Measurements from ENCODE around the gene PPM1F.

PPM1F gene

DNA sequence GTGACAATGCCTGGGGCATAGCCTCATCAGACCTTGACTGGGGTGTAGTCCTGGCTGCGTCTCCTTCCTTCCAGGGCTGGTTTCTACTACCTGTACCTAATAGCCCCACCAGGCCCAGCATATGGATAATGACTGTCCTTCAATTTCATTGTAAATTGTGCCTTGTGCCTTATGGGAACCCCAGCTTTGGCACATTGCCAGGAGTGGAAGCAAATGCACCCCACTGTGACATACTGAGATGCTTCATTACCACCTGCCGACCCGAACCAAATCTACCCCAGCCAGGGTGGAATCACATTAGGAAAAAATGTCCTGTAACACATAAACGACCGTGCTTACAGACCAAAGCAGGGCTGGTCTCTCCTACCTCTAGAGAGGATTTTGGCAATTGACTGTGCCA lies 22.6 kb upstream of the PPM1F start:
- no peak for DNase-seq

DNA sequence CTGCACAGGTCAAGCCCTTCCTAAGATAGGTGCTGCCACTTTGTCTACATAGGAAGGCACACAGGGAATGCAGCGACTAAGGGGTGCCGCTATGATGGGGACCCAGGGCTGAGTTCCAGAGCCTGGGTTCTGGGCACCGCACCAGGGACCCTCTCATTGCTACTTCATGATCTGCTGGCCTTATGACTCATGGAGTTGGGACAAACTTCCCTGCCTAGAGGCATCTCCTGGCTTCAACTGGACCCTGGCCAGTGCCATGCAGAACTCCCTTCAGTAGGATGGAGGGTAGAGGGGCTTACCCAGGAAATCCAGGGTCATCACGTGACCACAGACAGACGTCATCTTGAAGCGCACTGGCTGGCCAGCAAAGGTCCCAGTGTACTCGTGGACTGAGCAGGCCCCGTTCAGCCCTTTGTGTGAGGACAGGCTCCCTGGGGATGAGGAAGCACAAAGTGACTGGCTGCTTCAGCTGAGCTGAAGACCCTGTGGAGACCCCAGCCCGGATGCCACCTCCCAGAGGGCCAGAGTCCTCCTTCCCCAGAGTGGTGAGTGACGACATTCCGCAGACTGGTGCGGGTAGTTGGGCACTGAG lies 21.5 kb upstream of the PPM1F start:
- no peak for DNase-seq

- no peak for DNase-seq
Observed at GRCh38 chr22:21972806-21973205, 20.2 kb upstream of the PPM1F start.

GRCh38 chr22:21972293-21972779 lies 19.7 kb upstream of the PPM1F start:
- DNase-seq: peak; percentile 51

- DNase-seq: no peak
Observed at GRCh38 chr22:21971858-21972275, 19.2 kb upstream of the PPM1F start.

- DNase-seq: no peak
Observed at GRCh38 chr22:21970800-21971617, 18.4 kb upstream of the PPM1F start.

- DNase-seq: no peak
Observed at GRCh38 chr22:21970037-21970799, 17.6 kb upstream of the PPM1F start.

- no peak for DNase-seq
Observed at GRCh38 chr22:21968452-21969129, 15.9 kb upstream of the PPM1F start.

- DNase-seq: no peak
Observed at GRCh38 chr22:21967693-21968271, 15.1 kb upstream of the PPM1F start.

DNA sequence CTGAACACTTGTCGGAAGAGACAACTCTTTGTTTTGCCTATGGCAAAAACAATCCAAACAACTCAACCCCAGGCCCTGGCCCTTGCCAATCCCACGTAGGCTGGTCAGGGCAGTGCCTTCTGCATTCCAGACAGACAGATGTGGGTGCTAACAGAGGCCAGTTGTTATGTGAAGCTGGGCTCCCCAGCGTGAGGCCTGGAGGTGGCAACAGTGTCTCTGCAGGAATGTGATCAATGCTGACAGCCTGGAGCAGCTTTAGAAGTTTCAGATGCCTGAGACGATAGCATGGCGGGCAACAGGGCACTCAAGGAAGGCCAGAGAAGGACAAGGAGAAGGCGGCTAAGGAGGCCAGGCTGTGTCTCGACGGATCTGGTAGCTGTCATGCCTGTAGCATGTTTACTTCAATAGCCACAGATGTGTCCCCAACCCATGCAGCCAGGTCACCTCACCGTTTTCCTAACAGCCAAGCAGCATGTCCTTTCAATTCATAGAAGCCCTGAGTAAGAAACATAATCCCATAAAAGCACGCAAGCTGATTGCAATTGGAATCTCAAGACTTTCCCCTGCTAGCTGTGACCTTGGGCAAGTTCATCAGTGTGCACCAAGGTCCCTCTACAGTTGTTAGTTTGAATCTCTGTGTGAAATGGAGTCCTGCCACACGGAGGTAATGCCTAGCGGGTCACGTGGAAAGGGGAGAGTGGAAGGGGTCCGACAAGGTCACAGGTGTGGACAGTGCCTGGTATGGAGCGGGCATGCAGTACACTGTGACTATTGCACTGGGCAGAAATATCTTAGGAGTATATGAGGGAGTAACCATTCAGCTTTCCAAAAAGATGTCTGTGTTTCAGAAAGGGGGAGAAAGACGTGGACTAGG lies 14.2 kb upstream of the PPM1F start:
- DNase-seq: no peak

- DNase-seq: no peak
Observed at GRCh38 chr22:21965762-21966288, 13.2 kb upstream of the PPM1F start.

GRCh38 chr22:21964918-21965484 lies 12.4 kb upstream of the PPM1F start:
- DNase-seq: no peak

GRCh38 chr22:21964234-21964633 lies 11.6 kb upstream of the PPM1F start:
- DNase-seq: no peak

GRCh38 chr22:21963790-21964211 lies 11.2 kb upstream of the PPM1F start:
- DNase-seq: no peak

DNA sequence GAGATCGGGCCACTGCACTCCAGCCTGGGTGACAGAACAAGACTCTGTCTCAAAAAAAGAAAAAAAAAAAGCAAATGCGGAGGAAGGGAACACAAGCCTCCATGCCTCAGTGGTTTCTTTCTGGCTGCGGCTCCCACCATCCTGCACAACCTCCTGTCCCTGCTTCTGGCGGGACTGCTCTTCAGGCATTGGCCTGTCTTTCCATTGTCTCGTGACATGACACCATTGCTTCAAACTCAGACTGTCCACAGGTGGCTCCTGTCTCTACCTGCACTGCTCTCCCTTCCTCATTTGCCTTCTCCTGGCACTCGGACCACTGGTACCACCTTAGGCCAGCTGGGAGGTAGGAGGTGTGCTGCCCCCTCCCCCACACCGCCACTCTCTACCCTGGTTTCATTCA lies 10.6 kb upstream of the PPM1F start:
- DNase-seq: no peak

DNA sequence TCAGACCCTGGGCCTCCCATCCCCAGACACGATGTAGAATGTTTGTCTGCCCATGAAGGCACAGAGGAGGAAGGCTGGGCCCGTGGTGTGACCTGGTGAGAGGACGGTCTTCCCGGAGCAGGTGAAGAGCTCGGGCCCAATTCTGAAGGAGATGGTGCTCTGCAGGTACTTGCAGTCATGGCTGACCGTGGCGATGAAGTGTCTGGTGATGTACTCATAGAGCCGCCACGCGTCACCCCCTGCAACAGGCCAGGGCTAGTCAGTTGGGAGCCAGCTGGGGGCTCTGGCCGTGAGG lies 10.0 kb upstream of the PPM1F start:
- DNase-seq: no peak

DNA sequence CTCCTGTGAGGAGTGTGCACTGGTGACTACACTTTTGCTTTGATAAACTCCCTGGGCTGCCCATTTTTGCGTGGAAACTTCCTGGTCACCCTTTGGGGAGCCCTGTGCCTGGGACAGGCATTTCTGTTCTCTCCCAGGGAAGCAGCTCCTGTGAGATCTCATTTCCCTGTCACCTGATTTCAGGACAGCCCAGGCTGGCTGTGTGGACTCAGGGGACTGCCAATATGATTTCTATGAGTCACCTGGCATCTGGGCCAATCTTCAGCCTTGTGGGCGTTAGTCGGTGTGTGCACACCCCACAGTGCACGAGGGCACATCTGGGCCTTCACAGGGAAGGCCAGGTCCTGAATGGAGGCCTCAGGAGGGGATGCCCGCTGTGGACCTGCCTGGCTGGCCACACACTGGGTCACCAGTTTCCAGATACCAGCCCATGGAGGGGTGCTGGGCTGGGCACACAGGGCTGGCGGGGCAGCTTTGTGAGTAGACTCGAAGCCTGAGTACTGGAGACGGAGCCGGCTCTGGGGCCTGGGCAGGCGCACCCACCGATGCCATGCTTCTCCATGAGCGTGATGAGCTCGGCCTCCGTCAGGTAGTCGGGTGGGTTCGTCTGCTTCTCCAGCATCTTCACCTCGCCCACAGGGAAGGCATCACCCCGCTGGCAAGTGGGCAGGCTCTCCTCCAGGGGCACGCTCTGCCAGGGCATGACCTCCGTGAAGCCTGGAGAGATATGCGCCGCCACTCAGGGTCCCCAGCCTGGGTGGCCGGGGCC lies 9.4 kb upstream of the PPM1F start:
- no peak for DNase-seq

DNA sequence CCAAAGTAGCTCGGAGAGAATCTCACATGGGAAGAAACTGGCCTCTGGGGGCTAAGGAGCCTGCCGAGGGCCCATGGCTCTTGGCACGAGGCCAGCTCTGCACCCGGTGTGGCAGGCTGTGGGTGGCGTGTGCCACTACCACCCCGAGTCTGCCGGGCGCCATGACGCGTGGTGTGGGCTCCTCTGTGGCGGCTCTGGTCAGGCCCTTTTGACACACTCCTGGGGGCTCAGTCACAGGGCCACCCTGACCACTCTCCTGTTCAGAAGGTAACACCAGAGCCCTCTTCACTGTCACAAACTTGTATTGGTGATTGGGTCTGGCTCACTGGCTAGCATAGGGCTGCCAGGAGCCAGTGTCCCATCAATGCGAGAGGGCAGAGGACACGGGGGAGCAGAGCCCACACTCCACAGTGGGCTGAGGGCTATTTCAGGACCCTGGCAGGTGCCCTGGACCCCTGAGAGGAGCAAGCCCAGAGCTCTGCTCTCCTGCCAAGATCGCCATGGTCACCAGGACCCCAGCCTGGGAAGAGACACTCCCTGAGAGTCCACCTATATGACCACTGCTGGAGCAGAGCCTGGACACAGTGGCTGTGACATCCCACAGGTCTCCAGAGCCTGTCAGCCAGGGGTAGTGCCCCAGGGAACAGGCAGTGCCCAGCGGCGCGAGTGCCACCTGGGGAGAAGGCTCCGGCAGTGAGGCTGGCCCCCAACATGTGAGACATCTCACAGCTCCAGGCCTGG lies 8.6 kb upstream of the PPM1F start:
- DNase-seq: no peak

- no peak for DNase-seq
Observed at GRCh38 chr22:21960200-21961126, 7.8 kb upstream of the PPM1F start.

Data from CD4-positive, alpha-beta T cell treated with Interleukin-10 for 1 hour (primary cell).